ENCODE measurements around the gene SLA2. TPM values are rescaled to one million over a fixed set of nuclear protein-coding genes. Genes with fewer than 3 reads are reported as not detected.

The SLA2 gene
- total and polyA plus RNA-seq, 2 of the 4 experiments (the other 2 are of a cell fraction), result 0.03 TPM; not detected in 1

- peaks cover 29% of the 10 kb centered on the region for H3K36me3 ChIP-seq (ENCODE audit: control insufficient read depth, insufficient read depth, low read length)
- CTCF ChIA-PET, result no interaction called here
- dilution Hi-C loops (cut with HindIII; ENCODE audit: low sequenced_read_pairs, unreplicated experiment) (no loop called here), in situ Hi-C loops (cut with MboI; ENCODE audit: low sequenced_read_pairs) (no loop called here), intact Hi-C loops (cut with micrococcal nuclease) (no loop called here)
- no peak overlapping the region for H2AFZ ChIP-seq (replicated peaks; ENCODE audit: low read length, poor library complexity)
- H2BK120ac ChIP-seq (ENCODE audit: low read depth, low read length), result no peak overlapping the region
- DNase-seq (no peak), ATAC-seq (ENCODE audit: low read depth) (no peak)
- no peaks in the 10 kb centered on the region for H3K27me3 ChIP-seq (ENCODE audit: control insufficient read depth, insufficient read depth, low read length)
- H2BK20ac ChIP-seq (ENCODE audit: low read depth, low read length), result no peak overlapping the region
- H3K4me1 ChIP-seq (ENCODE audit: control insufficient read depth, insufficient read depth, low read length), result no peaks in the 10 kb centered on the region
- H3K9me1 ChIP-seq (ENCODE audit: insufficient read depth, low read length), result peaks cover 2% of the 10 kb centered on the region; the same call in 1 of the 2 replicates
- no peak for TF ChIP-seq MAFK (IDR thresholded peaks at IDR 0.05; ENCODE audit: low read depth, low read length)
- TF ChIP-seq ELK1 (IDR thresholded peaks at IDR 0.05; ENCODE audit: borderline replicate concordance, low read depth, low read length), result no peak
- no peak for TF ChIP-seq NFE2L2 (IDR thresholded peaks at IDR 0.05; ENCODE audit: low read depth, low read length)
- no peak for TF ChIP-seq BHLHE40 (IDR thresholded peaks at IDR 0.05; ENCODE audit: low read depth, low read length)
- TF ChIP-seq CEBPB (IDR thresholded peaks at IDR 0.05; ENCODE audit: low read depth, low read length), result no peak
- no peak for TF ChIP-seq MXI1 (IDR thresholded peaks at IDR 0.05; ENCODE audit: borderline replicate concordance, low read depth, low read length)
- TF ChIP-seq MAZ (IDR thresholded peaks at IDR 0.05; ENCODE audit: borderline replicate concordance, low read depth, low read length), result no peak
- TF ChIP-seq RFX5 (IDR thresholded peaks at IDR 0.05; ENCODE audit: low read depth, low read length), result no peak
- no peak for TF ChIP-seq CHD1 (IDR thresholded peaks at IDR 0.05; ENCODE audit: low read depth, low read length)
- TF ChIP-seq CTCF (conservative IDR thresholded peaks at IDR 0.05; ENCODE audit: low read depth, low read length), result no peak
- TF ChIP-seq USF2 (IDR thresholded peaks at IDR 0.05; ENCODE audit: low read depth, low read length), result no peak
- no peak for TF ChIP-seq POLR2A (IDR thresholded peaks at IDR 0.05; ENCODE audit: low read depth, low read length)
- TF ChIP-seq FOS (IDR thresholded peaks at IDR 0.05; ENCODE audit: low read depth, low read length), result no peak
- TF ChIP-seq RCOR1 (IDR thresholded peaks at IDR 0.05; ENCODE audit: insufficient replicate concordance, low read length), result no peak
- no peak for TF ChIP-seq RAD21 (IDR thresholded peaks at IDR 0.05; ENCODE audit: low read length)
- no peak for TF ChIP-seq SMC3 (IDR thresholded peaks at IDR 0.05; ENCODE audit: low read depth, low read length)
- H4K91ac ChIP-seq (ENCODE audit: insufficient read depth, low read depth, low read length), result no peak overlapping the region
- H3K9ac ChIP-seq (ENCODE audit: low read depth, low read length), result no peak overlapping the region
- H2AK9ac ChIP-seq (replicated peaks; ENCODE audit: low read depth, low read length, poor library complexity), result no peak overlapping the region
- H3K79me1 ChIP-seq (ENCODE audit: low read depth in 1 of 2, low read length in 2 of 2), result peaks cover 9 to 14% of the 10 kb centered on the region in 2 experiments
- no TSS peak for BruUV-seq (replicated peaks)
- H3K27ac ChIP-seq (ENCODE audit: insufficient read depth, low read length), result no peak overlapping the region
- no peak overlapping the region for H2BK15ac ChIP-seq (ENCODE audit: low read depth, low read length)
- no peak overlapping the region for H2BK5ac ChIP-seq (ENCODE audit: low read depth, low read length, poor library complexity, severe bottlenecking)
- no peak overlapping the region for H3K4ac ChIP-seq (ENCODE audit: low read depth, low read length)
- WGBS, 2 experiments (ENCODE audit: extremely low coverage in 2 of 2, insufficient read length in 1 of 2), result no CpG with 5 or more reads among the region's 2 CpGs
- H4K5ac ChIP-seq (ENCODE audit: low read depth, low read length), result no peak overlapping the region
- no peaks in the 10 kb centered on the region for H3K9me3 ChIP-seq (ENCODE audit: control insufficient read depth, insufficient read depth, low read length)
- H3K56ac ChIP-seq (ENCODE audit: extremely low read depth, insufficient read depth, low read length), result no peak overlapping the region
- H3K4me3 ChIP-seq (ENCODE audit: insufficient read depth, low read depth, low read length), result no peak overlapping the region
- peaks cover 3% of the 10 kb centered on the region; the same call in 1 of the 2 replicates for H4K20me1 ChIP-seq (ENCODE audit: insufficient read depth, low read length)
- H4K8ac ChIP-seq (ENCODE audit: low read depth in 2 of 2, low read length in 2 of 2), result no peak overlapping the region
- POLR2A ChIA-PET (ENCODE audit: unreplicated experiment), result no interaction called here
- no peak overlapping the region for H2AK5ac ChIP-seq (ENCODE audit: low read depth, low read length)
- no peak overlapping the region for H3K18ac ChIP-seq (ENCODE audit: low read depth, low read length)
- no peak overlapping the region for H3K14ac ChIP-seq (replicated peaks; ENCODE audit: low read depth, low read length)
- H3K23ac ChIP-seq (ENCODE audit: low read depth, low read length), result no peak overlapping the region
- no peak overlapping the region for H3K4me2 ChIP-seq (ENCODE audit: low read depth, low read length)
Measured at GRCh38 chr20:36584018-36584481, 61.9 kb downstream of the SLA2 start.

All from IMR-90 (cell line).